GM19351 (cell line): ENCODE measurements around the gene DLGAP1.
A peak's percentile ranks its signal among the peaks of the same experiment; 100 is the strongest.

Source experiments
- ATAC-seq: cut with Tn5 transposase; IDR thresholded peaks from one replicate; pipeline ENCODE4 v1.9.1; 2021; ENCODE audit warnings: mild to moderate bottlenecking, moderate library complexity; ENCODE audit not compliant: unreplicated experiment

The DLGAP1 gene

DNA sequence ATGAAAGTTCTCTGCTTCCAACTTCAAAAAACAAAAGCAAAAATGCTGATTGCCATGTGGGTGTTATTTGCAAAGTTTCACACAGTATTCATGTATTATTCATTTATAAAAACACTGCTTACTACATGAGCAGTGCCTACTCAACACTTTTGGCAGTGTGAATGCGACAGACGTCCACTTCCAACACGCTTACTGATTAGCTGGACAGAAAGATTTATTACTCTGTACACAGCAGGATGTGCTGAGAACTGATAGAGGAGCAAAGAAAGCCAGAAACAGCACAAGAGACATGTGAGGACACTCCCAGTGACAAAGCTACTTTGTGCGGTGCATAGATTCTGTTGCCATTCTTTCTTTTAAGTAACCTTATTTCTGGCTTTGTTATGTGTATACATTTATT lies 258.8 kb downstream of the DLGAP1 start:
- ATAC-seq: no peak

DNA sequence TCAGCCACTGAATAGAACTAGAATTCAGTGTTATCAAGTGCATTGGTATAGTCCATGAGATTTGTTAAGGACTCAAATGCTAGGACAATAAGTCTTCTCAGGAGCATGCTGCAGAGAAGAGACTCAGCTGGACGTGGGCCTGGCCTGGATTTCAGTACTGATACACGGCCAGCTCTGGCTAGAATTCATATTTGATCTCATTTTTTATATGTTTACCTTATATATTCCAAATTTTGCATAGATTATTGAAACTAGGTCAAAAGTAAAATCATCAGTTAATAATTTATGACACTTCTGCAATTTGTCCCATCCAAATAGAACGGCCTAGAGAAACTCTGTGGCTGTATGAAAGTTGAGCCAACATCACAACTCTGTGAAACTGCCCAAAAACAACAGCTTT lies 262.0 kb downstream of the DLGAP1 start:
- ATAC-seq: no peak

DNA sequence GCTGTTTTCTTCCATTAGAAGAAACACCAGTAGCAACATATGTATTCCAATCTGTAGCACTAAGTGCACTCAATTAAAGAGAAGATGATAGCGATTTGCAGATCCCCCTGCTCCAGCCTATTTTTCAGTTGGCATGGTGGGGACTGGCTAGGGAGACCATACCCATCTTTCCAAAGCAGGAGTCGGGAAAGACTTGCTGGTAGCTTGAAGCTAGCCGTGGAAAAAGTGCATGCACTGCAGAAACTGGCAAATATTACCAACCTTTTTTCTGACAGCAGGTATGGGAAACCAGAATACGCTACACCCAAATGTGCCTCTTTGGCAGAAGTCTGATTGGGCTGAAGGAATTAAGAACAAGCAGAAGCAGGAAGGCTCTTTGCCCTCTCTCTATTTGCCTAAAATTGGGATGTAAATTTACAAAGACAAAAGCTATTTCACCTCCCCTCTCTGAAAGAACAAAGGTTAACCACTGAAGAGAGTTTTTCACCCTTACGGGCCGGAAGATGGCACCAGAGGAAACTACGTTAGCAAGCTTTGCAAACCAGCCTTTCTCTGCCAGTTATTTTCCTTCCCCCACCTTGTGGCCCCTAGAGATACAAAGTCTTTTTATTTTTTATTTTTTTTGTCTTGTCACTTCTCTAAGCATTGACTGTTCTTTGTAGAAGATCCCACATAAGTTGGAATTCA lies 273.1 kb downstream of the DLGAP1 start:
- no peak for ATAC-seq

DNA sequence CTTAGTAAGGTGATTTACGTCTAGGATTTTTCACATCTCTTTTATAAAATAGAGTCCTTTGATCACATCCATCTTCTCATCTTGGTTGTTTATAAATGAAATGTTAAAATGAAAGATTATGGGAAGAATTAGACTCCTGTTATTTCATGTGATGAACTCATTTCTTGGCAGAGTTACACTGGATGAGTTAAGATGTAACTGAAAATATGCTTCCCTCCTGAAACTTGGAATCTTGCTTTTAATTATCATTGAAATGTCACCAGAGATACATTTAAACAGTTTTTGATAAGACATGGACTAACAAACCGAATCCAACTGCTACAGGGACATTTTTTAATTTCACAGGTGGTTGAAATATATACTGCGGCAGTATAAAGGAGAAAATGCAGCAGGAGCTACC lies 274.0 kb downstream of the DLGAP1 start:
- no peak for ATAC-seq

DNA sequence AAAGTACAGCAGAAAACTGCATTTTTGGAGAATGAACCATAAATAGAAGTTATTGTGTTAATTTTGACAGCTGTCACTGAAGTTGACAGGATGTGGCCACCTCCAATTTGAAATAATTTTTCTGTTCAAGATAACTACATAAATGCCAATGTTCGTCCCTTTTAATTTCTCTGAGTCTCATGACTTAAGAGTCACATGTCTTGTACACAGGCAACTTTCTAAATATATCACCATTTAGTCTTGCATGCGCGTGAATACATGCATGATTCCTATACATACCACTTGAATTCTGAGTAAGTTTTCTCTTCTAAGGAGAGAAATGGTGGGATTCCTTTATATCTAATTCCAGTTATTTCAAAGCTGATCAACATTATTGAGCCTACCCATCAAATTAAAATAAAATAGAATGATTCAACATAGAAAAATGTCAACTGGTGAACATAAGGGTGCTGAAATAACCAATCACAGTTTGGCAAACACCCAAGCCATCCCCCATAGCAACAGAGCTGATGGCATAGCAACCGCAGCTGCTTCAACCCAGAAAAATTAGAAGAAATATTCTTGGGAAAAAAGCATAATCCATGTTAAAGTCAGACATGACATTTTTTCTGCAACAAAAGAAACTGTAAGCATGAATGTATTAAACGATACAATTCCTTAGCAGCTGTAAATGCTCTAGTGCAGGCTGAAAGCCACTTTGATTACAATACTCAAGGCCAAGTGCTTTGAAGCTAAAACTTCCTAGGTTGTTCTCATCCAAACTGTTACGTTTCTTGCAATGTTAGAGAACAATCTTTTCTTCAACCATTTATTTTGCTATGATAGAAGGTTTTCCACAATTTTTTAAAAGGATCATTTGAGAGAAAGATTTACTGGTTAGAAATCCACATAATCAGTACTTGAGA lies 282.7 kb downstream of the DLGAP1 start:
- ATAC-seq: no peak

DNA sequence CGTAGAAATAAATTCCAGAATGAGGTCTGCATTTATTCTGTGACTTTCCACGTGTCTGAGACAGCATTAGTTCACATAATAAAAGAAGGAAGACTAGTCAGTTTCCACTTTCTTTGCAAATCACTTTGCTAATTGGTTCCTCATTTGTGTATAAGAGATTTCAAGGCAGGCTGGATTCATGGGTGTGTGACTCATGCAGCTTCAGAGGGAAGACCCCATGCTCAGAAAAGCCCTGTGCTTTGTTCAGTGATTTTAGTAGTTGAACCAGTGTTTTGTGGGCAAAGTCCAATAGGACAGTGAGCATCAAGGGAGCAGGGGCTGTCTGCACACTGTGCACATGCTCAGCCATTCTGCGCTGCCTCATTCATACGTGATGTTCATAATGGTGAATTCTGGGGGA lies 297.8 kb downstream of the DLGAP1 start:
- no peak for ATAC-seq

DNA sequence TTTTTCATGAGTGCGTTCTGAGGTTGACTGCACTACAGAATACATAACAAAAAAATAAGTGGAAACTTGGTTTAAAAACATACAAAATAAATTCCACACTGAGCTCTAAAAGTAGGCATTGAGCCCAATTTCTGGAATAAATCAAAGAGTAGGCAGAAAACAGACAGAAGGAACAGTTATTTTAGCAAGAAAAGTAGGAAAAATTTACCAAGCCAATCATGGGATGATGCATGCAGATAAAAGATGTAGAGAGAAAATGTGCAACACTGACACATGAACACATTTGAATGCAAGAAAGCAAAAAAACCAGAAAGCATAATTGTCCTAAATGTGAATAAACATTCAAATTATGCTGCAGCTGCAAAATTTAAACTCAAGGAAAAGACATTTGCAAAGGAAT lies 308.3 kb downstream of the DLGAP1 start:
- no peak for ATAC-seq

DNA sequence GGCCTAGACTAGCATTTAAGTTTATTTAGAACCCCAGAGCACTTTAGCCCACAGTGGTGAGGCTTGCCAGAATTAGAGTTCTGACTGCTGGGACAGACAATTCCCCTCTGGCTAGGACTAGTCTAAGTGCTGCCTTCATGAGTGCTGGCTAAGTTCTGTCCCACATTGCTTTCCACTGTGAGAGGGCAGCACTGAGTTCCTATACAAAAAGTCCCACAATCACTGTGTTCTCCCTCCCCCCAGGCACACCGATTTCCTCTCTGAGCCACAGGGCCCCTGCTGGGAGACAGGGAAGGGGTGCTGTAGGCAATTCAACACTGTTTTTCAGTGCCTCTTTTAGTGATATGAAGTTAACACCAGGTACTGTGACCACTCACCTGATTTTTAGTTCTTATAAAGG lies 310.9 kb downstream of the DLGAP1 start:
- no peak for ATAC-seq

DNA sequence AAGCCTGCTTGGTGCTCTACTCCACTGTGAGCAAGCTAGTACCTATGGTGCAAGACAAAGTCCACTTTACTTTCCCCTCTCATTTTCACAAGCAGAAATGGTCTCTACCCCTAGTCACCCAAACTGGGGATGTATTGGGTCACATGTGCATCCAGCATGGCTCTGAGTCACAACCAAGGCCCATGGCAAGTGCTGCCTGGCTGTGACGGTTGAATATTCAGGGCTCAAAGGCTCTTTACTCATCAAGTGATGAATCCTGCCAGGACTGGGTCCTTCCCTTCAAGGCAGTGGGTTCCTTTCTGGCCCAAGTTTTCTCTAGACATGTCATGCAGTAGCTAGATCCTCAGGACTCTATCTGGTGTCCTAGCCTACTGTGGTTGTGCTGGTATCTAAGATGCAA lies 311.5 kb downstream of the DLGAP1 start:
- ATAC-seq: no peak

DNA sequence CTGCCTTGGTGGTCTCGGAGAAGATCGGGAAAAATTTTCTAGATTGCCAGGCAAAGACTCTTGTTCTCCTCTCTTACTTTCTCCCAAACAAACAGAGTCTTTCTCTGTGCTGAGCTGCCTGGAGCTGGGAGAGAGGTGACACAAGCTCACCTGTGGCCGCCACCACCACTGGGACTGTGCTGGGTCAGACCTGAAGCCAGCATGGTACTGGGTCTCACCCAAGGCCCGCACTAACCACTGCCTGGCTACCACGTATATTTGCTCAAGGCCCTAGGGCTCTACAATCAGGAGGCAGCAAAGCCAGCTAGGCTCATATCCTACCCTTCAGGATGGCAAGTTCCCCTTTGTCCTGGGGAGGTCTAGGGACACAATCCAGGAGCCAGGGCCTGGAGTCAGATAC lies 312.2 kb downstream of the DLGAP1 start:
- ATAC-seq: no peak

DNA sequence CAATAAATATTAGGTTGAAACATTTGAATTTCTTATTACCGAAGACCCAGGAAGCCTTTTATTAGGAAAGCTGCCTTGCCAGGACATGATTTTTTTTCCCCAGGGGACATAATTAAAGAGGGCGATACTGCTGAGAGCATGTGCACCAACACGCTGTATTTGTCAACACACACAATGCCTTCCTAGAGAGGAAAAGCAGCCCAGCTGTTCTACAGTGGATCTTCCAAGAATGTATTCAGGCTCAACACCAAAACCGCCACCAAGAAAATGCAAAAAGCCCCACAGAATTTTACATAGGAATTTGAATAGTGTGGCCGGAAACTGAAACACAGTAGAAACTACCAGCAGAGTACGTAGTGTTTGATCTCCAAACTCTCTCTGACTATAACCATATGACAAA lies 320.4 kb downstream of the DLGAP1 start:
- ATAC-seq: no peak

DNA sequence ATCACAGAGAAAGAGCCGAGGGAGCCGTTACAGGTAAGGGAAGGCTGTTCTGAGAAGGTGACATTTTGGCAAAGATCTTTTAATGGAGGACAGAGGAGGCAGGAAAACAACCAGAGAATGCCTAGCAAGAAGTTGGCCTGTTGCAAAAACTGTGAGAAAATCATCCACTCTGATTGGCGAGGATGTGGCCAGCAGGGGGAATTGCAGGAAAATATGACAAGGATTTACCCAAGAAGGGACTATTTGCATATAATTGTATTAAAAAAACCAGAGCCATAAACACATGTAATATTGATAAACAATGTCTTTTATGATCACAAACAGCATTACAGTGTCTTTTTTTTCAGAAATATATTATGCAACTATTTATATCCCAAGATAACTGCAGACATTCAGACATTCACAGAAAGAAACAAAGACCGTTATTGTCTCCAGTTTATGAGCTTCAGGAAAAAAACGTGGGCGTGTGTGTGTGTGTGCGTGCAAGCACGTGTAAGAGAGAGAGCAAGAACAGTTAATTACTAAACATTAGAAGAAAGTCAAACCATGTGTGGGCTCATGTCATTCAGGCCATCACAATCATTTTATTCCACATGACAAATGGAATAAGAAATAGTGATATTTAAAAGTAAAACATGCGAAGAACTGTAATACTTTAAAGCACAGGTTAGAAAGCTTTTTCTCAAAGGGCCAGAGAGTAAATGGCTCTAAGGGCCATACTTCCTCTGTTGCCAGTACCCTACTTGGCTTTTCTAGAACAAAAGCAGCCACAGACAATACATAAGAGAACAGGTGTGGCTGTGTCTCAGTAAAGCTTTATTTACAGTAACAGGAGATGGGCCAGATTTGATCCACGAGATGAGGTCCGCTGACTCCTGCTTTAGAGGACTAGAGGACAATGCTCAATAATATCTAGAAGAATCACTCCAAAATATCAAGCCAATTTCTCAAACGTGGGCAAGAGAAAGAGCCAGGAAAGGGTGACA lies 324.1 kb downstream of the DLGAP1 start:
- ATAC-seq: no peak

DNA sequence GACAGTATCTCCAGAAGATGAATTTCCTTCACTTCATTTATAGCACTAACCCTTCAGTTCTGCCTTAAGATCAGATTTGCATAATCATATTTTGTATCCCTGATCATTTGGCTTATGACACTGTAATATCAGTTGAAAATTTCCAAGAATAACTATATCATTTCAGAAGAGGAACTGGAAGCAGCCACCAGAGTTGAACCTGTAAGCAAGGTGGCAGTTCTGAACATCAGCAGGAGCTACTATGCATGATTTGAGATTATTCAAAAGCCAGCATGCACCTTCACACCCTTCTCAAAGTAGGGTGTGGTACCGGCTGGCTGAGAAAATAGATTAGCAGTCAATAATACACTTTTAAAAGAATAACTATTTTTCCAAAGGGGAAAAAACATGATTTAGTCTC lies 328.2 kb downstream of the DLGAP1 start:
- no peak for ATAC-seq

DNA sequence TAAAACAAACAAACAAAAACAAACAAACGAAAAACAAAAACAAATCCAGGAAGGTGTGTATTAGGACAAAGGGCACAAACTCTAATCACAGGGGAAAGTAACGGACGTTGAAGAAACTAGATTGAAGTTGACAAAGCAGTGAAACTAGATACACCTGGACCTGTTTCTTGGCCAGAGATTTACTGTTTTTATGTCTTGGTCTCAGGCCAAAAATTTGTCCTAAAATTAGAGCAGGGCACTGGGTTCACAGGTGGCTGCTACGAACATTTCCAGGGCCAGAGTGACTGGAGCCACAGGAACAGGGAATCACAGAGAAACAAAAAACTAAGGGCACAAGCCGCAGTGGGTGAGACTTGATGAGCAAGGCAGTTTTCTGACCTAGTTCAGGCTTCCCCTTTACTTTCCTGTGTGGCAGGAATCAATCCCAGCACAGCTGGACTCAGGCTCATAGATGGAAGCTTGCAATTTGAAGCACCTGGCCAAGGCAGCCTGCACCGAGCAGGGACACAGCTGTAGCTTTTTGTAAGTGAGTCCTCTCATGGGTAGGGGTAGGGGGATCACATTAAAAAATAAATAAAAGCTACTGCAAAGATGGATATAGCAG lies 329.4 kb downstream of the DLGAP1 start:
- no peak for ATAC-seq

DNA sequence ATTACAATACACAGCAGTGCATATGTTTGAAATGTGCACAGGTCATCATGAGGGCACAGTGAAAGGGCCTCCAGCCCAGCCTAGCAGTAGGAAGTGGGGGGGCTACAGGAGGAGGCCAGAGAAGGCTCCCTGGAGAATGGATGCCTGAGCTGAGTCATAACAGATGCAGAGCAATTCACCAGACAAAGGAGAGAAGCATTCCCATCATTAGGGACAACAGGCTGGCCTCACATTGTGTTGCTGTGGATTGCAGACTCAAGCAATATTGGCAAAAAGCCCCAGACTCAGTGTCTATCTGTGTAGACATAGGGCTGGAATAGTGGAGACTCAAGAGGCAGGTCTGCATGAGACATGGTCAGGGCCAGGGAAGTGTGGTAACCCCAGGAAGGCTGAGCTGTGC lies 329.9 kb downstream of the DLGAP1 start:
- no peak for ATAC-seq

DNA sequence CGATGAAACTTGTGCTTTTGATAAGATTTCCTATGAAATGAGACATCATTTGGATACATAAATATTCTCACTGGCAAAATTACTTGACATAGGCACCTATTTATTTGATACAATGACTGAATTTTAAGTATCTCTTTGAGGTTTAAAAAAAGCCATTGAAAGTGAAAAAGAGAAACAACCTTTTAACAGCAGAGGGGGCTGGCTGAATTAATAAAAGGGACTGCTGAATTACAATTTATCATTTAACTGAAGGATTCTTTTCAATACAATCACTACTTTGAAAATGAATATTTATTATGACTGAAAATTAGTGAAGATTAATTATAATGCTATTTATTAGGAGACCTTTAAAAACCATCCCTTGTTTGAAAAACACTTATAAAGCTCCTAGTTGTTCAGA lies 335.3 kb downstream of the DLGAP1 start:
- ATAC-seq: no peak

DNA sequence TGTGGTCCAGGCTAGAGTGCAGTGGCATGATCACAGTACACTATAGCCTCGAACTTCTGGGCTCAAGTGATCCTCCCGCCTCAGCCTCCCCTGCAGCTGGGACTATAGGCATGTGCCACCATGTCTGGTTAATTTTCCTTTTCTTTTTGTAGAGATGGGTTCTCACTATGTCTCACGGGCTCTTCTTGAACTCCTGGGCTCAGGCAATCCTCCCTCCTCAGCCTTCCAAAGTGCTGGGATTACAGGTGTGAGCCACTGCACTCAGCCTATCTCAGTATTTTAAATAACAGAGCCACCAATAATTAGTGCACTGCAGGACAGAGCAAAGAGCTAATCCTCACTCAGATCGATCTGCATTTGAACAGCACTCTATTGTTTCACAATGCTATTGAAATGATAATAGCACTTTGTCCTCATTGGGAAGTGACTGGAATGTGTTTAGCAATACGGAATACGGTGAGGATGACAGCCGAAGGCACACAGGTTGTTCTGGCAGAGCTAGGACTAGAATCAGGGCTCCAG lies 335.9 kb downstream of the DLGAP1 start:
- no peak for ATAC-seq

DNA sequence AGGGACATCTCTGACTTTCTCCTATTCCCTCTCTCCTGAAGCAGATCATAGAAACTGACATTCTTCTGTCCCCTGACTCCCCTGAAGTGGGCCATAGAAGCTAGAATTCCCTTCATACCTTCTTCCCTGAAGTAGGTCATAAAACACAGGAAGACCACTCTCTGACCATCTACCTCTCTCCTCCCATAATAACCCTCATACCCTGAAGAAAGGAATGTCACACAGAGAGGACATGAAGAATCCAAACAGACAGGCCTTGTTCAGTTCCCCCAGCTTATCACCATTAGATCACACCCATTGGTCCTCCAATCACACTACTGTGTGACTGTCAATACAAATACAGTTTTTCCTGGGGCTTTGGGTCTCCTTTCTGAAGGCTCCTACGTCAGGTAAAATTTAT lies 347.1 kb downstream of the DLGAP1 start:
- no peak for ATAC-seq

DNA sequence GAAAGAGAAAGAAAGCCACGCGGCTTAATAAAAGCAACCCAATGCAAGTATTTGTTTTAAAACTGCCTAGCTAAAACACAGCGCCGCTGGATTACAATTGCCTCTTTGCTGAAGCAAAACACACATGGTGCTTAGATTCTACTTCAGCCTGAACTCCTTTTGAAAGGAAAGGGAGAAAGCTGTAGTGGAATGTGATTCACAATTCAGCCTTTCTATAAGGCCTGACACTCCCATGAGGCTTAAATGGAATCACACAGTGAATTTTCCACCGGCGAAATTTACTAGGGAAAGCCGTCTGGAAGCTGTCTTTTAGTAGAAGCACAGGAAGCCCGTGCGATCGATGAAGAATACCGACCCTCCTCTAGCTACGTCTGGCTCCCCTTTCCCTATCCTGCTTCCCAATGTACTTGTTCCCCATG lies 348.0 kb downstream of the DLGAP1 start:
- ATAC-seq: no peak

DNA sequence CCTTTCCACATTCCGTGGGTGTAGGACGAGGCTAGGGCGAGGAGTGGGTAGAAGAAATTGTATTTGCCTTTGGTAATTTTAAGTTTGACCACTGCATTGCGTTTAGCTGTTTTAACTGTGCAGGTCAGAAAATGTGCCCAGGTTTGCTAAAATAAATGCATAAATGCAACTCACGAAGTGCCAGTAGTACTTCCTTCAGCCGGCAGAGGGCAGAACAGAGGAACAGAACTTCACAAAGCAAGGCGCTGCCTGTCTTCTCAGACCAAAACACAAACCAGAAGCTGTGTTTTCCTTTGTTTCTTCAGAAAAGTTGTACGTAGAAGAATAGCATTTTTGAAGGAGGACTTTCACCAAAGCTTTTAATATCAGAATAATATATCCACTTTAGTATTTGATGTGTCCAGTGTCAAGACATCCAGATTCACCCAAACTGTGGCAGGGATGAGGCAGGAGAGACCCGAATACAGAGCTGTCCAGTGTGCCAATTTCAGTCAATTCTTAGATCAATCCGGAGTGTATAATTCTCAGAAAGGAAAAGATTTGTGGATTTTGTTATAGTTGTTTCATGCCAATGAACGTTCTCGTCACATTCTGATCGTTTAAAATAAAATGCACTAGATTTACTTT lies 348.6 kb downstream of the DLGAP1 start:
- ATAC-seq: peak; percentile 83
